IPS-18c (cell line): ENCODE data around the gene TREX2.

Source experiments
- H3K4me3 ChIP-seq: 2 replicates; pipeline ENCODE4 v1.7.0; 2013; ENCODE audit warnings: low read depth, mild to moderate bottlenecking, low read length, moderate library complexity; ENCODE audit not compliant: insufficient read depth
- H3K9me3 ChIP-seq: one replicate; pipeline ENCODE4 v1.6.1; 2013; ENCODE audit warnings: mild to moderate bottlenecking, low read length, moderate library complexity; ENCODE audit not compliant: control insufficient read depth, insufficient read depth

Gene TREX2

DNA sequence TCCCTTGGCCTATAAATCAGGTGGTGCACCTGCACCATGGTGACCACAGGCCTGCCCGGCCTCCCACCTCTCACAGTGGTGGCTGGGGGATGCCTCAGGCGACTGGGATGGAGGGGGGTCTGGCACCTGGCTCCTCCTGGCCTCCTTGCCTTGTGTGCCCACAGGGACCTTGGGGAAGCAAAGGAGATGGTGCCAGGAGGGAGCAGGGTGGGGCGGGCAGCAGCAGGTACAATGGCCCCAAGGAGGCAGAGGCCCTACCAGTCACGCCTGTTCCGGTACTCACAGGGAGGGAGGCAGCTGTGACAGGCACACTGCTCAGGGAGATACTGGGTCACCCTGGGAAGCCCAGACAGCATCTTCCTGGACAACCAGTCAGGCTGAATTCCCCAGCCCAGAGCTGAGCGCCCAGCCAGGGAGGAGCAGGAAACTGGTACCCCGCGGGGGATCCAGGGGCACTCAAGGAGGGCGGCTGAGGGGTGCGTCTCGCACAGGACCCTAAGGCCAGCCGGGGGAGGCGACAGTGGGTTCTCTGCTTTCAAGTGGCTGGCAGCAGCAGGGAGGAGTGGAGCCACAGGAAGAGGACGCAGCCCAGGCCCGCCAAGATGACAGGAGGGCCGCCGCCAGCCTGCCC, 1.2 kb upstream of the TREX2 start:
- H3K9me3 ChIP-seq, result peaks cover 21% of the 10 kb centered on the region
- H3K4me3 ChIP-seq, result no peak overlapping the region

DNA sequence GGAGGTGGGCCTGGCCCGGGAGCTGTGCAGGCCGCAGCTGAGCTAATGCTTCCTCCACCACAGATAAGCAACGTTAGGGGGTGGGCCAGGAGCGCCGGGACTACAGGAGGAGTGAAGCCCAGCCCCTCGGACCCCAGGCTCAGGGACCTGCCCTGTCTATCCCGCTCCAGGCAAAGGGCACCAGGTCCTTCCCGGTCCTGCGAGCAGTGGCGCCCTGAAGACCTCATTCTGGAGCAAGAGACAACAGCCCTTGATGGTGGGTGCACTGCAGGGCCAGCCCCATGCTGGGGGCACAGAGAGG, 730 bp upstream of the TREX2 start:
- peaks cover 16% of the 10 kb centered on the region for H3K9me3 ChIP-seq

DNA sequence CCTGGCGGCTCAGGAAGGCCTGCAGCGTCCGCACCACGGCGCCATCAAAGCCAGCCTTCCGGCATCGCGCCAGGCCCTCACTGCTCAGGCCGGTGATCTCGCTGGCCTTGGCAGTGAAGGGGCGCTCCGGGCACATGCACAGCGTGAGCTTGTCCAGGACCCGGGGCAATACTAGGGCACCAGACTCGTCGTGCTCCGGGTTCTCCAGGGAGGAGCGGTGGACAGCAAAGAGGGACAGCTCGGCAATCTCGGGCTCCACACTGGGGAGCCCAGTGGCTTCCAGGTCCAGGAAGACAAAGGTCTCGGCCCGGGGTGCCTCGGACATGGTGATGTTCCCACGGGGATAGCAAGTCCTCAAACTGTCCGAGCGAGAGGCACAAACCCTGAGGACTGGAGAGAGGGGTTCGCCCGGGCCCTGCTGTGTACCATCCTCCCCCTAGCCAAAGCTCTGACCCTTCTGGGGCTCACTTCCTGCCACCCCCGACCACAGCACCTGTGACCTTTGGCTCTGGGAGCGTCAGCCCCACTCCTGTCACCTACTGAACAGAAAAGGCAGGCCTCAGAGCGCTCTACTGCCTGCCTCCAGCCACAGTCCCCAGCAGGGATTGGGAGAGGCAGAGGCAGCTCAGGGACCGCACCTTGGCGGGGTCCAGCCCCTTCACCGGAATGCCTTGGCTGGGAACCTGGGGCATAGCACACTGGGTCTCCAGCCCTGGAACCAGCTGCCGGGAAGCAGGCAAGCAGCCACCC, 575 bp downstream of the TREX2 start:
- H3K4me3 ChIP-seq, result no peak overlapping the region
- peaks cover 14% of the 10 kb centered on the region for H3K9me3 ChIP-seq

More for the DNA sequence above, 730 bp upstream of the TREX2 start:
- no peak overlapping the region for H3K4me3 ChIP-seq

DNA sequence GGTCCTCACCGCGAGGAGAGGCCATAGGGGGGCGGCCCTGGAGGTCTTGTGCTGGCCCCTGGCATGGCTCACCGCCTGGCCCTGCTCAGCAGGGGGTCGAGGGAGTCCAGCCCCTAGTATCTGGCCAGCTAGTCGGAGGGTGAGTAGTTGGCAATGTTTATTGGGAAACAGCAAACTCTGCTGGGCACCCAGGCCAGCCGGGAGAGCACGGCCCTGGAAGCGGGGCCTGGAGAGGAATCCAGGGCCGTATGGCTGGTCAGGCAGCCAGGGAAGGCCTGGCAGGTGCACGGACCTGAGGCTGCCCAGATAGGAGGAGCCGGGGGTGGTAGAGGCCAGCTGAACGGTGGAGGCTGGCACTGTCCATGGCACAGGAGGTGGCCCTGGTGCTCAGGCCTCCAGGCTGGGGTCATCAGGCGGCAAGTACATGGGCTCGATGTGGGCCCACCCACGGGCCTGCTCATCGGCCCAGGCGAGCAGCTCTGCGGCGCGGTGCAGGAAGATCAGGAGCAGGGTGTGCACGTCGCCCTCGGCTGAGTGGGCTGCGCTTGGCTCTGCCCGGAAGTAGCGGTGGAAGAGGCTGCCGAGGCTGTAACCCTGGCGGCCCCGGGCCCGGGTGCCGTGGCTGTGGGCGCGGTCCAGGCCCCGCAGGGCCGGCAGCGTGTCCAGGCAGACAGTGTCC, 1.4 kb downstream of the TREX2 start:
- peaks cover 21% of the 10 kb centered on the region for H3K9me3 ChIP-seq

DNA sequence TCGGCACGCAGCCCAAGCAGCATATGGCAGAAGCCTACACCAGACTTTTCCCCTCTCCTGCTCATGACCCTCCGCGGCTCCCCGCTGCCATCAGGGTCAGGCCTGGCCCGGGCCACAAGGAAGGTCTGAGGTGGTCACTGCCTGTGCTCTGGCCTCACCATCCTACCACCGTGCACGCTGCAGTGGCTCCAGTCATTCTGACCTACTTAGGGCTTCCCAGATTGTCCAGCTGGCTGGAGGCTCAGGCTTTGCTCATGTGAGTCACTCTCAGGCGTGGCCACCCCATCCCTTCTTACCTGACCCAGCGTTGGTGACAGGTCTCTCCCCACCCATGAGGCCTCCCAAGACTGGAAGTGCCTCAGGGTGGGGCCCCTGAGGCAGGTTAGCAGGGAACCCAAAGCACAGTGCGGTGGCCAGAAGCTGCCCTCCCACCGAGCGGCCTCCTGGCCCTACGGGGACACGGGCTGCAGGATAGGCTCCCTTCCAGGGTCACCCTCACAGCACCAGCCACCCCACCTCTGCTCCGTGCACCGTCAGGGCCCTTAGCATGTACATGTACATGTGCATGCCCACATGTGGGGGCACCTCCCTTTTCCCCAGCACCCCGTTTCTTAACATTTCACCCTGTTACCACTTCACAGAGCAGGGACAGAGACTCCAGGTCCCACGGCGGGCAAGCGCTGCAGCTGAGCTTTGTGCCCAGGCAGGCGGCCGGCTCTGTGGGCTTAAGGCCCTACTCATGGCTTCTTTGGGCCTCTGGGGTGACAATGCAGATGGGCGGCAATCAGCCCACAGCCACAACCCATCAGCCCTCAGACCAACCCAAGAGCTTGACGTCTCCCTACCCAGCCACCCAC, 2.2 kb downstream of the TREX2 start:
- no peak overlapping the region; the same call in 1 of the 2 replicates for H3K4me3 ChIP-seq

More for the DNA sequence above, 1.4 kb downstream of the TREX2 start:
- no peak overlapping the region for H3K4me3 ChIP-seq

DNA sequence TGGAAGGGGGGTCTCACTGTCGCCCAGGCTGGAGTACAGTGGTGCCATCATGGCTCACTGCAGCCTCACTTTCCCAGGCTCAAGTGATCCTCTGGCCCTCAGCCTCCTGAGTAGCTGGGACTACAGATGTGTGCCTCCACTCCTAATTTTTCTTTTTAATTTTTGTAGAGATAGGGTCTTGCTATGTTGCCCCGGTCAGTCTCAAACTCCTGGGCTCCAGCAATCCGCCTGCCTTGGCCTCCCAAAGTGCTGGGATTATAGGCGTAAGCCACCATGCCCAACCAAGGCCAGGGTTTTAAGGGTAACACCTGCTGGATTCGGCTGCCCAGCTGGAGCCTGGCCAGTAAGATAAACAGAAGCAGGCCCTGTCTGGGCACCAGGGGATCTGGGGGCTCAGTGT, 3.4 kb downstream of the TREX2 start:
- Histone ChIP-seq H3K9me3 (peaks cover 21% of the 10 kb centered on the region), H3K4me3 (no peak overlapping the region)

More for the DNA sequence above, 2.2 kb downstream of the TREX2 start:
- H3K9me3 ChIP-seq, result peaks cover 21% of the 10 kb centered on the region

DNA sequence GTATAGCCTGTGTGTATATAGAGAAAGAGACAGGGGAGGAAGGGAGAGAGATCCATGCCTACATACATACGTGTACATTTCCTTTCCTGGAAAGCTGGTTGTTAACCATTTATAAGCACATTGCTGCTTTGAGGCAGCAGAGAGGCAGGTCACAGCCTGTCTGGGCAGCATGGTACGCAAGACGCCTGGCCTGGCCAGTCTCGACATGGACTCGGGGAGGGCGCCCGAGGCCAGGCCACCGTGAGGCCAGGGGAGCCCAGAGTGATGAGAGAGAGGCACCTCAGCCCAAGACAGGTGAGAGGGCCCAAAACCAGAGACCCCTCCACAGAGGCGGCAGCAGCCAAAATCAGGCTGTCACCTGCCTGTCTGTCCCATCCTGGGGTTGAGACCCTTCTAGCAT, 3.9 kb downstream of the TREX2 start:
- peaks cover 21% of the 10 kb centered on the region for H3K9me3 ChIP-seq
- H3K4me3 ChIP-seq, result no peak overlapping the region

DNA sequence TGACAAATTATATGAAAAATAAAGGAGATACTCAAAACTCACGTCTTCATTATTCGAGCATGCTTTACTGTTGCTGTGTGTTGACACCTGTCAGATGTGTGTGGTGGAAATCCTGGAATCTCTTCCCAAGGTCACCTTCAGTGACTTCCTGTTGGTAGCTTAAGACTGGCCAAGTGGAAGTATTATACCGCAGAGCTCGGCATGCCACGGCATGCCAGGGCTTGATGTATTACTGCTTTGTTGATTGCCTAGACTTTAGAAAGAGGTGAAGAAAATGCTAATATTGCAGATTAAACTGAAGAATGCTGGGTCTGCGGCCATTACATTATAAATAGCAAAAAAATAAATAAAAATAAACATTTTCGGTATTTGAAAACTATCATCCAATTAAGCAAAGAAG, 4.6 kb downstream of the TREX2 start:
- no peak overlapping the region for H3K4me3 ChIP-seq
- peaks cover 19% of the 10 kb centered on the region for H3K9me3 ChIP-seq

DNA sequence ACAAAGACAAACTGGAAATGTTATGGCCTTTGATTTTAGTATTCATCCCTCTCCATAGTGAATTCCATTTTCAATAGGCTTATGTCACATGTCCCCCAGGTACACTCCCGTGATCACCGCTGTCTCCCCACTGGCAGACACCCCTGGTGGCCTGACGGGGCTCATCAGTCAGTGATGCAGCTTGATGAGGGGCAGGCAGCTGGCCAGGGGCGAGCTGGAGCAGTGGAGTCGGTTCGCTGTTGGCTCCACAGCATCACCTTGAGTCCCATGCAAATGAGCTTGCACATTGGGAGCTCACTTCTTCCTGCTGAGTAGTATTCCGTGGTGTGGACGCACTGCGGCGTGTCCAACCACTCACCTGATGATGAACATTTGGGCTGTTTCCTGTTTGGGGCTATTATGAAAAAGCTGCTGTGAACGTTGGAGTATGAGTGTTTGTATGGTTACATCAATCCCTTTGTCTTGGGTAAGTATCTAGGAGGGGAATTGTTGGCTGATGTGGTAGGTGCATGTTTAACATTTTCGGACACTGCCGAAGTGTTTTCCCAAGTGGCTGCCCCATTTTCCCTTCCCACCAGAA, 5.2 kb downstream of the TREX2 start:
- peaks cover 19% of the 10 kb centered on the region for H3K9me3 ChIP-seq
- H3K4me3 ChIP-seq, result no peak overlapping the region

DNA sequence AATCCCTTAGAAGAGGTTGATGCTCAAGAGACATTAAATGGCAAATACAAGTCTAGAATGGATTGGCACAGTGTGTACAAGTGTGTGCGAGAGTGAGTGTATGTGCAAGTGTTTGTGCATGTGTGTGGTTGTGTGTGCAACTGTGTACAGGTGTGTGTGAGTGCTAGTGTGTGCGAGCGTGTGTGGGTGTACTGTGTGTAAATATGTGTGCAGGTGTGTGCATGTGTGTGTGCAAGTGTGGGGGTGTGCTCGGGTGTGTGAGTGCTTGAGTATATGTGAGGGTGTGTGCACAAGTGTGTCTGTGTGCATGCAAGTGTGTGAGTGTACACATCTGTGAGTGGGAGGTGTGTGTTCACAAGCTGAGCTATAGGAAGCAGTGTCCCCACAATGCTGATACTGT, 5.9 kb downstream of the TREX2 start:
- H3K9me3 ChIP-seq, result peaks cover 20% of the 10 kb centered on the region
- no peak overlapping the region for H3K4me3 ChIP-seq

DNA sequence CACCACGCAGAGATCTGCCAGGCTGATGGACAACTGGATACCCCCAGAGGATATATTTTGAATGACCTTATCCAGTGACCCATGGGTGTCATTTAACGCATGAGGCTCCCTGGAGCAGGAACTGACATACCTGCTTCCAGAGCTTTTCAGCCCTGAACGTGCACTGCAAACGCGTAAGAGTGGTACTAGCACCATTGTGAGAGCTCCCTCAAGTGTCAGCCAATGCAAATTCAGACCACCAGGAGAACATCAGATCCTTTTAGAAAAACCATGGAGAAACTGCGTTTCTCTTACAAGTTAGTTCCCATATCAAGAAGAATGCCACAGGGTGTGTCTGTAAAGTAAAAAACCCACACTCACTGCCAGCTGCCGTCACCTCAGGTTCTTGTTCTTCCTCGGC, 7.3 kb downstream of the TREX2 start:
- Histone ChIP-seq H3K9me3 (peaks cover 22% of the 10 kb centered on the region), H3K4me3 (no peak overlapping the region)

DNA sequence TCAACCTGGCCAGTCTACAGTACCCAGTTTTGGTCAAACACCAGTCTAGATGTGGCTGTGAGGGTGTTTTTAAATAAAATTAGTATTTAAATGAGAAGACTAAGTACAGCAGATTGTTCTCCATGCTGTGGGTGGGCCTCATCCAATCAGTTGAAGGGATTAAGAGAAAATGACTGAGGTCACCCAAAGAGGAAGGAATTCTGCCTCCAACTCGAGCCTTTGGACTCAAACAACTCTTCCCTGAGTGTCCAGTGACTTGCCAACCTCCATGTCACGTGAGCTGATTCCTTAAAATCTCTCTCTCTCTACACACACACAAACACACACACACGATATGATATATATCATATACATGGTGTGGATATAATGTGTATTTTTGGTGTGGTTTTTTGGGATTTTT, 10.0 kb downstream of the TREX2 start:
- H3K9me3 ChIP-seq, result peaks cover 16% of the 10 kb centered on the region
- H3K4me3 ChIP-seq, result no peak overlapping the region

DNA sequence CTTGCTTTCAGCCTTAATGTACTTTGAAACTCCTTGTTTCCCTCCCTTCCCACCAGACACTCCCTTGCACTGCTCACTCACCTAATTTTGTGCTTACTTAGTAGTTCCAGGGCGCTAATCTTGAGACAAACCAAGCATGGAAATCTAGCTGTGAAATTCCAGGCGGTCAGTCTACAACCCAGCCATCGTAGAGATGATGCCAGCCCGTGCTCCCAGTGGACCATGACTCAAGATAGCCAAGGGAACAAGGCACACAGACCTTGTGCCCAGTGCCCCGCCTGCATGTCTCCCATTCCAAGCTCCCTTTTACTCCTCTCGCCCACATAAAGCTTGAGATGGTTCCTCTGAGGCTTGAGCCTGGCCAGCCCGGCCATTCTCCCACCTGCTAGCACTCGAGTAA, 11.1 kb downstream of the TREX2 start:
- Histone ChIP-seq H3K4me3 (no peak overlapping the region), H3K9me3 (peaks cover 10% of the 10 kb centered on the region)

DNA sequence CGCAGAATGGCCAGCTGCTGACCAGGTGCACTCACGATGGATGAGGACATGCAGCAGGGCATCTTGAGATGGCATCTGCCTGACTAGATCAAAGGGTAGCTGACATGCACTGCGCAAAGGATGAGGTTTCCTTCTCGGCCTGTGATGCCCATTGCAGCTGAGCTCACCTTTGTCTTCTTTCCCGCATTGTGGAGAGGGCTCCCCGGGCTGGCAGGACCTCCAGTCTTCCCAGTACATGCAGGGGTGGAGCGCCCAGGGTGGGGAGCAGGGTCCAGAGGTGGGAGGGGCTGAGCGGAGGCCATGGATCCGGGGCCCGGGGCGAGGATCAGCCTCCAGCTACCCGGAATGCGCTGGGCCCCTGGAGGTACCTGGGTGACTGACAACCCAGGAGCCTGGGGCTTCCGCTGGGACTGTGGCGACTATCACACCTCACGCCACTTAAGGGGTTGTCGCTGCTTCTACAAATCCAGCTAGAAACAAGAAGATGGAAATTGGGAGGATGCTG, 12.0 kb downstream of the TREX2 start:
- Histone ChIP-seq H3K4me3 (no peak overlapping the region), H3K9me3 (peaks cover 8% of the 10 kb centered on the region)

DNA sequence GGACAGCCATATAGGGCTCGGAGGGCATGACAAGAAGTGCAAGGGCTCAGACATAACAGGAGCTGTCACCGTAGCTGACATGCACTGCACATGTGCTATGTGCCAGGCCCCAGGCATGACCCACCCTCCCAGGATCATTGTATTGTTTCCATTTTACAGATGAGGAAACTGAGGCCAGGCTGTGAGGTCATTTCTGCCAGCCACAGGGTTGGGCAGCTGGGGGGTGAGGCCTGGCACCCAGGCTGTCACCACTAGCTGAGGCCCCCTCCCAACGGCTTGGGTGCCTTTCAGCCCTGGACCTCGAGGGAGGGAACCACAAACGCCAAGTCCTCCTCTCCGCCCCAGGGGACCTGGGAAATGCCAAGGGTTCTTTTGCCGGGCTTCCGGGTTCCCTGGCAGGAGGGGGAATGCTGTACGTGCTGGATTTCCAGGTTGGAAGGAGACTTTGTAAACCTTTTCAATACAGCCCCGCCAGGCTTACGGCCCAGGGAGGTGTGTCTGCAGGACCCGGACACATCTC, 12.6 kb downstream of the TREX2 start:
- H3K4me3 ChIP-seq, result no peak overlapping the region
- H3K9me3 ChIP-seq, result peaks cover 8% of the 10 kb centered on the region

DNA sequence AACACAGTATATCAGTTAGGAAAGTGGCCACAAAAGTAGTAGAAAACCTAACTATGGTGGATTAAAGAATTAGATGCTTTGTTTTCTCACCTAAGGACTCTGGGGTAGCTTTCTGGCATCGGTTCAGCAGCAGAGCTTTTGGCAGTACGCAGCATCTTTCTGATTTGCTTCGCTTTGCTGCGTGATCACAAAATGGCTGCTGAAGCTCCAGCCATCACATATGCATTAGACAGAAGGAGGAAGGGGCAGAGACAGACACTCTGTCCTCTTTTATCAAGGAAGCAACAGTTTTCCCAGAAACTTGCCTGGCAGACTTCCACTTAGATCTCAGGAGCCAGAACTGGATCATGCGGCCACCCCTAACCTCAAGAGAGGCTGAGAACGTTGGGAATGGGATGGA, 15.1 kb downstream of the TREX2 start:
- peaks cover 8% of the 10 kb centered on the region for H3K9me3 ChIP-seq
- H3K4me3 ChIP-seq, result no peak overlapping the region

DNA sequence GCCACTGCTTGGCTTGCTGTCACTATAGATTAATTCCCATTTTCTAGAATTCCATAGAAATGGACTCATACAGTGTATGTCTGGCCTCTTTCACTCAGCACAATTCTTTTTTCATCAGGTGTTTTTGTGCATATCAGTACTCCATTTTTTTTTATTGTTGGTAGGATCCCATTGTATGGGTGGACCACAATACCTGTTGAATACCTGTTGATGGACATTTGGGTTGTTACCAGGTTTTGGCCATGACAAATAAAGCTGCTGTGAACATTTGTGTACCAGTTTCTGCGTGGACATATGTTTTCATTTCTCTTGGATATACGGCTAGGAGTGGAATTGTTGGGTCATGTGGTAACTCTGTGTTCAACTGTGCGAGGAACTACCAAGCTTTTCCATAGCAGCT, 19.7 kb downstream of the TREX2 start:
- peaks cover 4% of the 10 kb centered on the region for H3K9me3 ChIP-seq
- H3K4me3 ChIP-seq, result no peak overlapping the region
